ENCODE results near the gene SEPTIN12.

DNA sequence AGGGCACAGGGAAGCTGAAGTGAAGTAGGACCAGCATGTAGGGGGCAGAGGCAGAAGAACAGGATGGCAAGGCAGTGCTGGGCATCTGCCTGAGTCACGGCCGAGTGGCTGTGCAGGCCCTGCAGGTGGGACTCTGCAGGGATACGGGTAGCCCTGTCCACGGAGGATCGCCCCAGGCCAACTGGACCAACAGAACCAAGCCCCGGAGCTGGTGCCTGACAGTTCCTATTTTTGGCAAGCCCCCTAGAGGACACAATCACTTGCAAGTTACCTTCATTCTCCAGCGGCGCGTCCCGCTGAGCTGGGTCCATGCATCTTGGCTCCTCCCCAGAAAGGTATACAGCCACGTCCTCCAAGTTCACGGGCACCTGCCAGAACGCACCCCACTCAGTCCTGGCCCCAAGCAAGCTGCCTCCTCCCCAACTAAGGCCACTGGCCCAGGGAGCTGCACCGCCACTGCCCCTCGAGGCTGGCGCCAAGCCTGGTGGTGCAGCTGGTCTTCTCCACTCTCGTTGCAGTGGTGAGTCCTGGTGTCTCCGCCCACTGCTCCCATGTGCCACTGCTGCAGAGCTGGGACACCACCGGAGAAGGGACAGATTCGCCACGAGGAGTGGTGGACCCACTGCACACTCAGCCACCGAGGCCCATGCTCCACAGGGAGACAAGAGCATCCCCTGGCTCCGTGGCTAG lies 27.8 kb downstream of the SEPTIN12 start:
- TF ChIP-seq POLR2AphosphoS5 (IDR thresholded peaks at IDR 0.05; ENCODE audit: low read depth, low read length), result no peak
- TF ChIP-seq, protein P1, sequence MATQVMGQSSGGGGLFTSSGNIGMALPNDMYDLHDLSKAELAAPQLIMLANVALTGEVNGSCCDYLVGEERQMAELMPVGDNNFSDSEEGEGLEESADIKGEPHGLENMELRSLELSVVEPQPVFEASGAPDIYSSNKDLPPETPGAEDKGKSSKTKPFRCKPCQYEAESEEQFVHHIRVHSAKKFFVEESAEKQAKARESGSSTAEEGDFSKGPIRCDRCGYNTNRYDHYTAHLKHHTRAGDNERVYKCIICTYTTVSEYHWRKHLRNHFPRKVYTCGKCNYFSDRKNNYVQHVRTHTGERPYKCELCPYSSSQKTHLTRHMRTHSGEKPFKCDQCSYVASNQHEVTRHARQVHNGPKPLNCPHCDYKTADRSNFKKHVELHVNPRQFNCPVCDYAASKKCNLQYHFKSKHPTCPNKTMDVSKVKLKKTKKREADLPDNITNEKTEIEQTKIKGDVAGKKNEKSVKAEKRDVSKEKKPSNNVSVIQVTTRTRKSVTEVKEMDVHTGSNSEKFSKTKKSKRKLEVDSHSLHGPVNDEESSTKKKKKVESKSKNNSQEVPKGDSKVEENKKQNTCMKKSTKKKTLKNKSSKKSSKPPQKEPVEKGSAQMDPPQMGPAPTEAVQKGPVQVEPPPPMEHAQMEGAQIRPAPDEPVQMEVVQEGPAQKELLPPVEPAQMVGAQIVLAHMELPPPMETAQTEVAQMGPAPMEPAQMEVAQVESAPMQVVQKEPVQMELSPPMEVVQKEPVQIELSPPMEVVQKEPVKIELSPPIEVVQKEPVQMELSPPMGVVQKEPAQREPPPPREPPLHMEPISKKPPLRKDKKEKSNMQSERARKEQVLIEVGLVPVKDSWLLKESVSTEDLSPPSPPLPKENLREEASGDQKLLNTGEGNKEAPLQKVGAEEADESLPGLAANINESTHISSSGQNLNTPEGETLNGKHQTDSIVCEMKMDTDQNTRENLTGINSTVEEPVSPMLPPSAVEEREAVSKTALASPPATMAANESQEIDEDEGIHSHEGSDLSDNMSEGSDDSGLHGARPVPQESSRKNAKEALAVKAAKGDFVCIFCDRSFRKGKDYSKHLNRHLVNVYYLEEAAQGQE (IDR thresholded peaks at IDR 0.05; ENCODE audit: insufficient read depth in 1 of 2, low read depth in 2 of 2, low read length in 2 of 2), result no peak
